GM21619 (cell line): Measurements from ENCODE around the gene SLC40A1.
A peak's percentile ranks its signal among the peaks of the same experiment; 100 is the strongest.
"Not testable (repeated sequence)": the region's sequence is repeated elsewhere in the genome, so short reads cannot be mapped to it uniquely, and the experiment has no call there.

Source experiments
- ATAC-seq: cut with Tn5 transposase; IDR thresholded peaks from one replicate; pipeline ENCODE4 v1.9.1; 2021; ENCODE audit not compliant: unreplicated experiment

SLC40A1 gene

DNA sequence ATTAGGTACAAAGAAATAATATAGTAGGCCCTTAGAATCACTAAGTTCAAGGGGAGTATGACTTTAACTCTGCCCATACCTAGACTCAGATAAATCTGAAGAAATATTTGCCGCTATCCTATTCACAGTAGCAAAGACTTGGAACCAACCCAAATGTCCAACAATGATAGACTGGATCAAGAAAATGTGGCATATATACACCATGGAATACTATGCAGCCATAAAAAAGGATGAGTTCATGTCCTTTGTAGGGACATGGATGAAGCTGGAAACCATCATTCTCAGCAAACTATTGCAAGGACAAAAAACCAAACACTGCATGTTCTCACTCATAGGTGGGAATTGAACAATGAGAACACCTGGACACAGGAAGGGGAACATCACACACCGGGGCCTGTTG lies 21.1 kb upstream of the SLC40A1 start:
- ATAC-seq, result not testable (repeated sequence)

DNA sequence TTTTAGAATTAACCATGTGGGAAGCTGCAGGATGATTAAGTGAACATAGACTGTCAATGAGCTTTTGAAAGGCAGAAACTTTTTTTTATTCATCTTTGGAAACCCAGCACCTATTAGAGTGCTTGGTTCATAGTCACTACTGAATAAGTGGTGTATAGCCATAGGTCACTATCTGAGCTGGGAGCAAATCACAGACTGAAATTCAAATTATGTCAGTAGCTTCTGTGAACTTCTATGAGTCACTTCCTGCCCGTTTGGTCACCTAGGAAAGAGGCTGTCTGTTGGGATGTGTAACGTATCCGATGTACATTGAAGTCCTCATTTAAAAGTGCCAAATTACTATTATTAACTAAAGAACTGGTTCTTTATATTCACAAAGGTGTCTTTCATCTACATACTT lies 20.5 kb upstream of the SLC40A1 start:
- no peak for ATAC-seq

DNA sequence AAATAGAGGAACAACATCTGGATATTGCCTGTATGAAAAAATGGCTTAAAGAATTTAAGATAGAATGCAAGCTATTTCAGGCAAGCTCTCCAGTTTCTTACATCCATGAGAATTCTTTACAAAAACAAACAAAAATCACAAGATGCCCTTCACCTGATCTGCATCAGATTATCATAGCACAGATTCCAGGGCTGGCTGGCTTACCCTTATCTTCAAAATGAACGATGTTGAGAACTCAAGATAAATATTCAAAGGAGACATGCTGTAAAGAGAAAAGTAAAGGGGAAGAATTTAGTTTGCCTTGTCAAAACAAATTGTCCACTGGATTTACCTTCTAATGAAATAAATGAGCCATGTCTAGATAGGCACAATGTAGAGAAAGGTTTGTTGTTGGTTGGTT lies 18.7 kb upstream of the SLC40A1 start:
- ATAC-seq, result no peak

DNA sequence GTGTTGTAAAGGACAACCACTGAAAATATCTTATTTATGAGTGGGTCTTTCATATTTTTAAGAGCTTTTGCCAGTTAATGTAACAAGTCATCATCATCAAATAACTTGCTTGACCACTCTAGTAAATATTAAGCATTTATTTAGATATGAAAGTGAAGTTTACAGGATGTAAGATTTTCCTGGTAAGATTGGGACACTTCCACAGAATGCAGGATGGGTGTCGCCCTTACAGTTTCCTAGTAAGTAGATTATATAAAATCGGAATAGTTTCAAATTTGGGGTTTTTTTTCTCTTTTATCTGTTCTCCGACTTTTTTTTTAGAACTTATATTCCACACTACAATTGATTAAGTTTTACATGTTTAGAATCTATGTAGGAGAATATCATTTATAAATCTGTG lies 14.8 kb upstream of the SLC40A1 start:
- no peak for ATAC-seq

DNA sequence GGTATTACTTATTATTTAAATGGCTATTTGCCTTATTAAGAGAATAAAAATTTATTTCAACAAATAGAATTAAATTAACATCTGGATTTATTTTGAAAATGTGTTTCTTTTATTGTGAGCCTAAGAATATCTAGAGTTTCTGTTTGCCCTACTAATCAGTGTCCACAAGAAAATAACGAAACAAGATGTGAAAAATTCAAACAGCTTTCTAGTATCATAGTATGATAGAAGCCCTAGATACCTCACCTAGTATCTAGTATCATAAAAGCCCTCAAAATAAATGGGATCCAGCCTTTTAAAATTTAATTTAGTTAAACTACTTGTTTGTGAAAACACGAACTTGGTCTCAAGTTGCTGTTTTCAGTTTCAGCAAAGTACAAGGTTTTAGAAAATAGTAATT lies 13.7 kb upstream of the SLC40A1 start:
- no peak for ATAC-seq

DNA sequence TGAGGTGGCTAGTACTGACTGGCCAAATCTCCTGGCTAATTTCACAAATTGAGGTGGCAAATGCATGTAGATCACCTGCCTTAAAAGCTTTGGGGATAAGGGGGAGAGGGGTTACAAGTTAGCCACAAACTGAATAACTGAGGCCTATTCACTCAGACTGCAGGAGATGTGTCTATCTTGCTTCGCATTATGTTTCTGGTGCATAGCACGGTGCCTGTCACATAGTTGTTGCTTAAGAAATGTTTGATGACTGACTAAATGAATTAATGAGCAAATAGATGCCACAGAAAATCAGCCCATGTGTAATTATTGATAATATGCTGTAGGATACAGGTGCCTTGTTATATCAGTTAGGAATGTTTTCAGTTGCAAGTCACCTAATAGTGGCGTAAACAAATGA lies 12.5 kb upstream of the SLC40A1 start:
- no peak for ATAC-seq

DNA sequence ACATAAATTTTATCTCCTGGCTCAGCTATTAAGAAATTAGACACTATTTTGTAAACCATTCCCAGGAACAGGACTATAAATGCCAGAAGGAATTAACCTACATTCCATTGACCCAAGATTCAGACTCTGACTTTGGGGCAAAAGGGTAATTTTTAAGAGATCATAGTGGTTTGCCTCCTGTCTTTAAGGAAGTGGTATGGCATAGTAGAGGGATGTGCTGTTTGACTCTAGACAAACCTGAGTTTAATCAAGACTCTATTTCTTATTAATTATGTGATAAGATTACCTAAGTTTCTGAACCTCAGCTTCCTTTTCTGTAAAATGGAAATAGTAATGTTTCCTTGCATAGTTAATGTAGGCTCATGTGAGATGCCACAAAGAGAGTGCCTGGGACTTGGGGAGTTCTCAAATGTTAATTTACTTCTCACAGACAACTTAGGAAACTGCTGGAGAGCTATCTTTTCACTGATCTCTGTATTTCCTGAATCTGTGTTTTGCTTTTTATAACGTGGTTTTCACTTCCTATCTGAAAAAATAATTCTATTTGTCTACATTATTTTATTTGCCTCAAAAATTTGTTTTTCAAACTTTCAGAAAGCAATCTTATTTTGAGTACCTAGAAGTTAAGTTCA lies 11.9 kb upstream of the SLC40A1 start:
- ATAC-seq, result no peak

DNA sequence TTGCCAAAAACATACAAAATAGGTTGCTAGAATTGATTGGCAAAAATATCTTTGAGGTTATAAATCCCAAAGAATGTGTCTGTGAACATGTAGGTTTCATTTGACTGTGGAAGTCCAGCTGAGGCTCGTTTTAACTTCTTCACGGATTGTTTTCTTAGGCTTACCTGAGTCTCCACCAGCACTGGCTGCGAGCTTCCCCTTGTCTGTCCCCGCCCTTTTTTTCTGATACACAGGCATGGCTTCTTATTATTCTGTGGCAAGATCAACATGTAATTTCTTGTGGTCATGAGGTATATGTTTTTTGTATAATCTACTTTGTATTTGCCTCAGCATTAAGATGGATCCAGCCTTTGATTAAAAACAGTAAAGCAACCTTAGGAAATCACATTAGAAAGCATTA lies 7.2 kb upstream of the SLC40A1 start:
- ATAC-seq, result no peak

DNA sequence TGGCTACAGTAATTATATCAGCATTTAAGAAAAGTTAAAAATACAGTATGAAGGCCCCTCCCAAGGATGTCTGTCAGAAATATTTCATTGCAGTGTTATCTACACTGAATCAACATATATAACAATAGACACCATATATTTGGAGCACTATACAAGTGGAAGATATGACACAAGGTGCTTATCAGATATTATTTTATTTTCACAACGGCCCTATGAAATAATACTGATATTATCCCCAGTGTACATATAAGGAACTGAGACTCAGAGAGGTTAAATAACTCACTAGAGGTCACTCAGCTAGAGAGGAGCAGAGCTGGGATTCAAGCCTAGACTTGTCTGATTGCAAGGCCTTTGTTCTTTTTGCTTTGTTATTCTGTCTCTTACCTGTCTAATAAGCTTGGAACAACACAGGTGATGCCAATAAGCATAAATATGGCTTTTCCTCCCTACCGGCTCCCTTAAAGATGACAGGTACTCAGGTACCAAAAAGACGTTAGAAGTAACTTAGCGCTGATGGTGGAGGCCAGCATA lies 4.7 kb upstream of the SLC40A1 start:
- no peak for ATAC-seq

DNA sequence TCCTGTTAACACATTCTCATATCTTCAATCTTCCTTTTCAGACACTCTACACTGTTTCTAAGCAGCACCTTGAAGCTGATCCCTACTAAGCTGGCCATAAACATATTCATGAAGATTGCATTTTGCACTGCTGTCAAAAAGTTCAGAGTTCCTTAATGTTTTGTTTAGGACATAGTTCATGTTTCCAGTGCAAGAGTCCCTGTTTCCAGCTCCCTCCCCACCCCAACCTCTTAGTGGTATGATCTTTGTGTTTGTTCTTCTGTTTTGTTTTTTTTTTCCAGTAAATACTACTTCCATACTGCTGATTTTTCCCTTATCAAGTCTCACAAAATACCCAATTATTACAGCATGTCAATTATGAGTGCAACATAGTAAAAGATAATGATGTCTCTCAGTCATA lies 4.1 kb upstream of the SLC40A1 start:
- ATAC-seq, result no peak

DNA sequence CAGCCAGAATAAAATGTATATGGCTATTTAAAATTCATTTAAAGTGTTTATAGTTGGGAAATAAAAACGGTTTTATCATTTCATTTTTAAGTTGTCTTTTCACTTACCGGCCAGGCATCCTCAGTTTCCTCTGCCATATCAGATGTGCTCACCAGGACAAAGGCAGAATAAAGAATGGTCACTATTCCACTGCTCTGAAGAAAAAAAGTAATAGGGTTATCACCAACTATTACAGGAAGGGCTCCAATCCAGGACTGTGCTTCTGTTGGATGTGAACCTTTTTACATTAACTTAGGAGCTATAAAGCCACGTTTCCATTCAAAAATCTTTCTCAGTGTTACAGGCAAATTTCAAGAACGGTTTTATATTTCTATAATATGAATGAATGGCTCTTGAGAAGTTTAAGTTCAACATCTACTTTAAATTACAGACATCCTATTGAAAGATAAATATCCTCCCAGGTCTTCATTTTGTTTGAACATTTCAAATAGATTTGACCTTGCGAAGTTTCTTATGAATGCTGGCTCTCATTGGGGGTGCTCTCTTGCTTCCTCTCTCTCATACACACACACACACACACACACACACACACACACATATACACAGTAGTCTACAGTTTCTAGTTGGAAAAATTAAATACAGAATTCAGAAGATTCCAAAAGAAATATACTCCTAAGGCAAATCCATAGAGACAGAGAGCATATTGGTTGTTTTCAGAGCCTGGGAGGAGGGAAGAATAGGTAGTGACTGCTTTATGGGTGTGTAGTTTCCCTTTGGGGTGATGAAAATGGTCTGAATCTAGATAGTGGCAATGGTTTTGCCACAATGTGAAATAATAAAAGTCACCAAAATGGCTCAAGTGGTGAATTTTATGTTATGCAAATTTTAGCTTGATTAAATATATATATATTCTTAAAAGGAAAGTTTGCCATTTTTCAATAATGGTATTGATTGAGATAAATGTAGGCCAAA lies 2.9 kb upstream of the SLC40A1 start:
- ATAC-seq, result no peak

DNA sequence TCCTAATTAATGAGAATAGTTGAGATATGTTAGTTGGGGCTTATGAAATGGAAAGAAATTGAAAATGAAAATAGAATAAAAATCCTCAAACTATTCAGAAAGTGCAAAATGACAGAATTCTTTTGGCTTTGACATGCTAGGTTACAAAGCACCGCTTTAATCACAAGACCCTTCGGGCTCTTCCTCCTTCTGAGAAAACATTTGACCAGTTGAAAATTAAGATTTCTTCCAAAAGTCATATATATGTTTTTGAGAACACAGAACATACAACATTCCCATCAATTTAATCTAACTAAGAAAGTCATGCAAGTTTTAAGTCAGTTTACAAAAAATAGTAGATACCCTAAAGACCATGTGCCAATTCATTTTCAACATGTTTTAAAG lies 2.2 kb upstream of the SLC40A1 start:
- no peak for ATAC-seq

DNA sequence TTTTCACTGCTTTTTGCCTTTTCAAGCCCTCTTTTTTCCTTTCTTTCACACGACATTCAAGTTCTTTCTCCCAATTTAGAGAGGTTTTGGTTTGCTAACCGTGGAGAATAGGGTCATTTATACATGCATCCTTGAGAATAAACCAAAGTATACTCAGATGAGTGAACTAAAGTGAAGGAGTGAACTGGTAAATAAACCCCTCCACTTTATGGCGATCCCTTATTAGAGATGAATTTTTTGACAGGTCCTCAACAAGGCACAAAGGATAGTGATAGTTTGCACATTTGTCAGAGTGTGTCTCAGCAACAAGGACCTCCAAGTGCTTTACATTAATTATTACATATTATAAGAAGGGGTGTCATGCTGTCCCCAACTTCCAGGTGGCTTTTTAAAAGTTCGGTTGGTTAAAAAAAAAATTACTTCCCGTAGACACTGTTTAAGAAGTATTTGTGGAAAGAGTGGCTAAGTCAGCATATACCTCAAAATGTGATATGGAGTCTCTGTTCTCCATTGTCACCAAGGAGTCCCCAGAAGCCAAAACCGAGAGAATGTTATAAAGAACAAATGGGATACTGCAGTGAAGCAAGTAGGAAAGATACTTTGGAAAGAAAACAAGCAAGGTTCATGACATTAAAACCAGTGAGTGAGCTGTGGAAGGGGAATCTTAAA lies 1.7 kb upstream of the SLC40A1 start:
- ATAC-seq, result no peak

DNA sequence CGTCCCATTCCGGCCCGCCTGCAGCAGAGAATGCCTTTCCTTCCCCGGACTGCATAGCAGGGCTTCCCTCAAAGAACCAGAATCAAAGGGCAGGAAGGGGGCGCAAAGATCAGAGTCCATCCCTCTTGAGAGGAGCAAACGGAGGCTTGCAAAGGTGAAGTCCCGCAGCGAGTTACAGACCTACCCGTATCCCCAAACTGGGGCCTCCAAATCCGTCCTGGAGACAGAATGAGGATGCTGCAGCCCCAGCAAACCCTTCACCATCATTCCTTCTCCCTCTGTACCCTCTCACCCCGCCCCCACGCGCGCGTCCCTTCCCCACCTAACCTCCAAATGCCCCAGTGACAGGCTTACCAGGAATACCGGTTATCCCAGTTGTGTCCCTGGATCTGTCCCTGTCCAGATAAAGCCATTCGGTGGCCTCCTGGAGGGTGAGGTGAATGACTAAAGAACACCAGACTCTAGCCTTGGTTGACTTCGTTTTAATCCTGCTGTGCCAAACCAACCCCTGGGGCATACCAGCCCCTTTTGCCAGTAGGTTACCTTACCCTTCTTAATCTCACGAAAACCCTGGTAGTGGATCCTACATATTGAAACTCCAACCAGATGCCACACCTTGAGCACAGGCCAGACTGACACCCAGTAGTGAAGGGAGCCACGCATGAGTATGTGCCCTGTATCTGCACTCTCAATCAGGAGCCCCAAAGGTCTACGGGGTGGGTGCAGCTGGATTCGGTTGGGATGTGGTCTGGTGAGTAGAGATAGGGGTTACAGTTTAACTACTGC lies 961 bp upstream of the SLC40A1 start:
- no peak for ATAC-seq

DNA sequence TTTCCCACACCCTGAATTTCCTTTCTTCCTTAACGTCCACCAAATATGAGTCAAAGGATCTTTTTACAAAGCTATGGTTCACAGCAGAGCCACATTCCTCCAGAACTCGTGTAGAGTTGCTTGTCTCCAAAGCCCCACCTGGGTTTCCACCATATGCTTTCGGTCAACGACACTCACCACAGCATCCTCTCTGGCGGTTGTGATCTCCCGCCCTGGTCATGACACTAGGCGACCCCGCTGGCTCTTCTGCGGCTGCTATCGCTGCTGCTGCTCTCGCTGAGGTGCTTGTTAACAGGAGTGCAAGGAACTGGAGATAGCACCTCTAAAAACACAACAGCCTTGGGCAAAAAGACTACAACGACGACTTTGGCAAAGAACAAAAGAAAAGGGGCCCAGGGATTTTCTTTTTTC lies 340 bp downstream of the SLC40A1 start:
- peak; percentile 33 for ATAC-seq

DNA sequence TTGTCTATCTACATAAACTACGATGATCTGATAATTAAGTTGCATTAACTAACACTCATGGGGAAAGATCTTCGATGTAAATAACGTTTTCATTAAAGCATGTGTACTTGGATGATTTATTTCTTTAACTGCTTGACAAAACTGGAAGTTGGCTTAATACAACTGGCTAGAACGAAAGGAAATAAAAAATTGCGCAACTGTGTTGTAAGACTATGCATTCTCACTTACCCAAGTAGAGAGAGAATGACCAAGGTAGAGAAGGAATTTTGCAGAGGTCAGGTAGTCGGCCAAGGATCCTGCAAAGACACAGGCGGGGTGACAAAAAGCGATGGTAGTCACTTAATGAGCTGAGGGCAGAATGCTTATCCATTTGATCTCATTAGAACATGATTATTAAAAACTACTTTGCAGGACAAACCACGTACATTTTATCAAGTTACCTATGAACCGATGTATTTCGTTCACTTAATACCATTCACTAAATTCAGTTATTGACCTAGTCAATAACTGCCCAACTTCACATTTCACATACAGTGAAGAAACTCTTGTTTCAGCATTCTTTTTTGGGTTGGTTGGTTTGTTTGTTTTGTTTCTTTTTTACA lies 900 bp downstream of the SLC40A1 start:
- no peak for ATAC-seq

DNA sequence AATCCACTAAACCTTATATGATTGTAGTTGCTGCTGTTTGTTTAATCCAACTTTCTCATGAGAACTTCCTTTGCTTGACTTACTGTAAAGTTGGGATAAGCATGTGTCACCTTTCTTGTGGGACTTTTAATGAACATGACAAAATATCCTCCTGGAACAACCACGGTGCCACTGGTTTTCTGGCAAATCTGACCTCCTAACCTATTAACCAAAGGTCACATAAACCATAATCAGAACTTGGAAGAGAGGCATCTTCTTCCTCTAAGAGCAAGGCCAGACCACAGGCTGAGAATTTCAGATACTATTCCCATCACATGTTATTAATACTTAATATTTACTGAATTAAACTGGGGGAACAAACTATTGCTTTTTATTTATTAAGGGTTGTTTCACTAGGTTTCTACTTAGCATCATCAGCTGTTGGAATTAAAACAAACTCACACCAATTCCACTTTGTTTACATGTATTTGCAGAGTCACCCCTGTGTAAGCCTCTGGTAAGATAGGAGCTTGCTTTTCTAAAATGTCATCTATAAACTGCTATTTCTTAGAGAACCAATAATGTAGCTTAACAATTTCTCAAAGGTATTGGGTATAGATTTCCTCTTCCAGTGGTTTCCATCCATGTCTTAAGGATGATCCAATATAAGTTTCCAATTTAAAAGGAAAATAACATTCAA lies 2.2 kb downstream of the SLC40A1 start:
- no peak for ATAC-seq

DNA sequence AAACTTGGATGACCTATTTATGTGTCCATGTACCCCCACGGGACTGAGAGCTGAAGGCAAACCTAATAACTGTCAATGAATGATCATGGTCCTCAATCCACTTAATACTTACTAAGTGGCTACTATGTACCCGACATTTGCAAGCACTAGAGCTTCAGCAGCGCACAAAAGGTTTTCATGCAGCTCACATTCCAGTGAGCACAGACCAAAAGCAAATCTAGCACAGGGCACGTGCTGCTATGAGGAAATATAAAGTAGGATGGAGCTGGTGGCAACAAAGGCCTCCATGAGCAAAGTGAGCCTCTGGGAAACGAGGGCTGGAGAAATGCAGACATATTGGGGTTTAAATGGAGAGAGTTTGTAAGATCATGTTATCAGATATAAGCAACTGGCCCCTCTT lies 3.5 kb downstream of the SLC40A1 start:
- ATAC-seq, result no peak

DNA sequence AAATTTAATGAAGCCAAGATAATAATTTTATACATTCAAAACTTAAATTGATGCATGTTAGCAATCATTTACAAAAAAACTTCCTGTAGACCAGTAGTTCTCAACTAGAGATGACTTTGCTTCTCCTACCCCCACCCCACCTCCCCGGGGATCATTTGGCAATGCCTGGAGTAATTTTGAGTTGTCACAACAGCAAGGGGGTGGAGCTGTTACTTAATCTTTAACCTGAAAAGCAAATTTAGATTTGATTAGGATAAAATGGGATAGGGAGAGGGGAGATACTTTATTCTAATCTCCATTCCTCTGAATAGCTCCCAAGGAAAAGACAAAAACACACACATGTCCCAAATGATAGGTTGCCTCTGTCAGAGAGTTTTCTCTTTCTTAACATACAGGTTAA lies 4.2 kb downstream of the SLC40A1 start:
- ATAC-seq, result no peak
